ENCODE measurements around the gene TNIK.

DNA sequence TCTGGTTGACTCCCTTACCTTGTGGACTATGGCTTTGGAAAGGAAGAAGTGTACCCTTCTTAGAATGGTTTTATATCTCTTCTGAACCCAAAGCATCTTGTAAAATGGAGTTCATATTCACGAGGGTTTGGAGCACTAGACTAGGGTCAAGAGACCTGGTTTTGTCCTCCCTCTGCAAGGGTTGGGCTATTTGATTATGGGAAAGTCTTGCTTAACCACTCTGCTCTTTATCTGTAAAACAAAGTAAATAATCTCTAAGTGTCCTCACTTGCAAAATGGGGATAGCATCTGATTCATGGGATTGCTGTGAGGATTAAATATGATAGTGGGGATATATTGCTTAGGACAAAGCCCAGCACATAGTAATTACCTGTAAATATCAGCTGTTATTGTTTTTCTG, 415.8 kb downstream of the TNIK start:
- TF ChIP-seq, protein P1, sequence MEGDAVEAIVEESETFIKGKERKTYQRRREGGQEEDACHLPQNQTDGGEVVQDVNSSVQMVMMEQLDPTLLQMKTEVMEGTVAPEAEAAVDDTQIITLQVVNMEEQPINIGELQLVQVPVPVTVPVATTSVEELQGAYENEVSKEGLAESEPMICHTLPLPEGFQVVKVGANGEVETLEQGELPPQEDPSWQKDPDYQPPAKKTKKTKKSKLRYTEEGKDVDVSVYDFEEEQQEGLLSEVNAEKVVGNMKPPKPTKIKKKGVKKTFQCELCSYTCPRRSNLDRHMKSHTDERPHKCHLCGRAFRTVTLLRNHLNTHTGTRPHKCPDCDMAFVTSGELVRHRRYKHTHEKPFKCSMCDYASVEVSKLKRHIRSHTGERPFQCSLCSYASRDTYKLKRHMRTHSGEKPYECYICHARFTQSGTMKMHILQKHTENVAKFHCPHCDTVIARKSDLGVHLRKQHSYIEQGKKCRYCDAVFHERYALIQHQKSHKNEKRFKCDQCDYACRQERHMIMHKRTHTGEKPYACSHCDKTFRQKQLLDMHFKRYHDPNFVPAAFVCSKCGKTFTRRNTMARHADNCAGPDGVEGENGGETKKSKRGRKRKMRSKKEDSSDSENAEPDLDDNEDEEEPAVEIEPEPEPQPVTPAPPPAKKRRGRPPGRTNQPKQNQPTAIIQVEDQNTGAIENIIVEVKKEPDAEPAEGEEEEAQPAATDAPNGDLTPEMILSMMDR (conservative IDR thresholded peaks at IDR 0.05; ENCODE audit: low read depth, low read length) = no peak
- no peak for TF ChIP-seq EZH2 (IDR thresholded peaks at IDR 0.05; ENCODE audit: low read length, unreplicated experiment)
